HG03354 (cell line): ENCODE measurements around the gene CDC42.

Experiments used
- ATAC-seq: cut with Tn5 transposase; IDR thresholded peaks from one replicate; pipeline ENCODE4 v1.9.1; 2021; ENCODE audit warnings: mild to moderate bottlenecking; ENCODE audit not compliant: unreplicated experiment, poor library complexity, severe bottlenecking

CDC42 gene

GRCh38 chr1:22123071-22123390 is 70.5 kb downstream of the CDC42 start:
- no peak for ATAC-seq

GRCh38 chr1:22123901-22124404 is 71.4 kb downstream of the CDC42 start:
- no peak for ATAC-seq

GRCh38 chr1:22124592-22125229 is 72.2 kb downstream of the CDC42 start:
- ATAC-seq: no peak

- ATAC-seq: no peak
These were observed 74.0 kb downstream of the CDC42 start for GRCh38 chr1:22126531-22126930.

- no peak for ATAC-seq
These were observed 74.7 kb downstream of the CDC42 start for GRCh38 chr1:22127248-22127647.

- no peak for ATAC-seq
These were observed 75.2 kb downstream of the CDC42 start for GRCh38 chr1:22127731-22128130.

GRCh38 chr1:22128392-22128791 is 75.9 kb downstream of the CDC42 start:
- ATAC-seq: no peak

GRCh38 chr1:22129501-22130117 is 77.1 kb downstream of the CDC42 start:
- no peak for ATAC-seq

GRCh38 chr1:22131062-22131461 is 78.6 kb downstream of the CDC42 start:
- ATAC-seq: no peak

GRCh38 chr1:22131875-22132486 is 79.5 kb downstream of the CDC42 start:
- no peak for ATAC-seq

- ATAC-seq: no peak
These were observed 80.2 kb downstream of the CDC42 start for GRCh38 chr1:22132517-22133235.

GRCh38 chr1:22133247-22133930 is 80.9 kb downstream of the CDC42 start:
- ATAC-seq: no peak

- no peak for ATAC-seq
These were observed 81.4 kb downstream of the CDC42 start for GRCh38 chr1:22133931-22134324.

- no peak for ATAC-seq
These were observed 84.7 kb downstream of the CDC42 start for GRCh38 chr1:22137004-22137720.

- ATAC-seq: no peak
These were observed 86.6 kb downstream of the CDC42 start for GRCh38 chr1:22139066-22139594.

- ATAC-seq: no peak
These were observed 87.3 kb downstream of the CDC42 start for GRCh38 chr1:22139817-22140216.
